Body of pancreas (tissue), 4 donors: ENCODE measurements around the gene MALT1. TPM values are rescaled to one million over a fixed set of nuclear protein-coding genes. Genes with fewer than 3 reads are reported as not detected.

Experiments used
- ATAC-seq: fragments of 150-250 bp; one replicate; pipeline ENCODE4 v1.9.1; 2016
- DNase-seq, 4 donors: peaks; one replicate each; pipeline ENCODE4 v3.0.0-alpha.2; 2019
- H3K27ac ChIP-seq, 4 donors: fragments of 200-600 bp; sonication (generic); 1 replicate in 3 of 4; 2 replicates in 1 of 4; pipeline versions ENCODE4 v1.5.1 to v1.6.1; 2016 to 2019; ENCODE audit warnings: mild to moderate bottlenecking in 1 of 4, mixed read lengths in 1 of 4, moderate library complexity in 1 of 4
- H3K27me3 ChIP-seq, 2 donors: fragments of 200-600 bp; sonication (generic); one replicate each; pipeline ENCODE4 v1.6.0; 2016; ENCODE audit warnings: mild to moderate bottlenecking in 1 of 2
- H3K36me3 ChIP-seq, 2 donors: fragments of 200-600 bp; sonication (generic); replicated peaks in 1 of 2; 2 replicates each; pipeline ENCODE4 v1.5.1; 2016; ENCODE audit warnings: low read depth in 2 of 2; ENCODE audit not compliant: insufficient read depth in 1 of 2
- H3K4me1 ChIP-seq: fragments of 200-600 bp; sonication (generic); one replicate; pipeline ENCODE4 v1.6.0; 2016
- H3K4me3 ChIP-seq, 2 donors: fragments of 200-600 bp; sonication (generic); 1 replicate in 1 of 2; 2 replicates in 1 of 2; pipeline ENCODE4 v1.5.1; 2016 to 2019
- H3K9me3 ChIP-seq, 3 donors: fragments of 200-600 bp; sonication (generic); 1 replicate in 2 of 3; 2 replicates in 1 of 3; pipeline ENCODE4 v1.5.1; 2016
- CTCF ChIP-seq, 7 experiments: fragments of 450-650 bp in 4 of 7; fragments of 200-600 bp in 3 of 7; sonication (generic) in 3 of 7; IDR thresholded peaks; one replicate each; pipeline ENCODE4 v1.5.1; 2016 to 2019; ENCODE audit warnings: antibody characterized with exemption in 7 of 7
- POLR2A ChIP-seq, 3 donors: fragments of 450-650 bp; IDR thresholded peaks; one replicate each; pipeline ENCODE4 v1.6.1; 2016; ENCODE audit warnings: antibody characterized with exemption in 3 of 3, mild to moderate bottlenecking in 2 of 3
- WGBS, 2 donors: methylation state at CpG; one replicate each; pipeline ENCODE4 v1.1.5; 2017; 5-methylcytosine and 5-hydroxymethylcytosine counted together
- intact Hi-C: fragments of 100-400 bp; cut with DNase I; formaldehyde crosslinking; loops from one replicate; pipeline ENCODE4 v1.15.1; 2023
- total RNA-seq, 2 donors: library from RNA; depleted of rRNA; stranded (reverse); fragments of >200 nt; gene quantifications; one replicate each; pipeline ENCODE4 v1.1.0, GENCODE V29; 2016

The MALT1 gene
- total RNA-seq, 2 donors from 2014 or later, result 9.6 to 14.5 TPM

GRCh38 chr18:58788971-58789875 is 118.0 kb downstream of the MALT1 start:
- H3K4me3 ChIP-seq, result no peak overlapping the region
- H3K4me1 ChIP-seq, result peaks cover 13% of the 10 kb centered on the region
- no peak for DNase-seq
- intact Hi-C loops, result no loop called here
- H3K27ac ChIP-seq, result peak overlapping the region in 3 of 4 donors; percentile 10 to 52 (median 52)
- H3K27me3 ChIP-seq, result no peaks in the 10 kb centered on the region
- ATAC-seq, result peak; percentile 39
- 41 to 49% methylated on average over 11 of the region's 11 CpGs for WGBS, 2 donors
- no peaks in the 10 kb centered on the region for H3K36me3 ChIP-seq
- H3K9me3 ChIP-seq, result no peaks in the 10 kb centered on the region
- TF ChIP-seq POLR2A (IDR thresholded peaks at IDR 0.05) (no peak), CTCF (IDR thresholded peaks at IDR 0.05) (no peak)

DNA sequence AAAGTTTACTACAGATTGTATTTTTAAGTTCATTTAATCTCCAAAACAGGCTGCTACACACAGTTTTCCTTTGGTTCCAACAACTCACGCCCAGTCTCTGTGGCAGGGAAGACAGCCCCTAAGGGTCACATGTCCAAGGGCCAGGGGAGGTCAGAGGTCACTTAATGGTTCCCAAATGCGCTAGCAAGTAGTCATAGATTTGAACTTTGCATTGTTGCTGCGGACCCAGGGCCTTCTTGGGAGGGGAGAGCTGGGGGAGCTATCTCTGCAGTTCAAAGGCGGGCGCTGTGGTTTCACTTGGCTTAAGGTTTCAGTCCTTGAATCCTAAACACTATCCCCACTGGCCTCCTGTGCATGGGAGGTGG is 118.6 kb downstream of the MALT1 start:
- peaks cover 7% of the 10 kb centered on the region for H3K4me1 ChIP-seq
- H3K36me3 ChIP-seq, result no peaks in the 10 kb centered on the region
- WGBS, 2 donors, result 81 to 93% methylated on average over 5 of the region's 5 CpGs
- no peaks in the 10 kb centered on the region for H3K27me3 ChIP-seq
- no peaks in the 10 kb centered on the region for H3K9me3 ChIP-seq
- TF ChIP-seq POLR2A (IDR thresholded peaks at IDR 0.05) (no peak), CTCF (IDR thresholded peaks at IDR 0.05) (no peak)
- intact Hi-C loops, result no loop called here
- DNase-seq (no peak), ATAC-seq (no peak)
- H3K4me3 ChIP-seq, result no peak overlapping the region
- peak overlapping the region in 2 of 4 donors; percentile 52 for H3K27ac ChIP-seq

DNA sequence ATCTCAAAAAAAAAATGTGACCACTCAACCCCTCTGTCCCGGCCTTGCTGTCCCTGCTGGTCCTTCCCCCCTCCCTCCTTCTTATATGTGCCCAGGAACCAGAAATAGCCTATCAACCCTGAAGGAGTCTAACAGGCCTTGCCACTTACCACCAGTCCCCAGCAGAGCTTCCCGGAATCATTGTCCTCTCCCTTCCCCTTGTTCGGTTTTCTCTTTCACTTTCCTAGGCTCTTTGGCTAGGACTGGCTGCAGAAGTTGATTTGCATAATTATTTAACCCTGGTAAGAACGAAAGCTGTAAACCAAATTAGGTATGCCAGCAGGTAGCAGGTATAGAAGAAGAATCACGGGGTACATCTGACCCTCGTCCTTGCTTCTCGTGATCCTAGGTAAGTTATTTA is 120.8 kb downstream of the MALT1 start:
- Histone ChIP-seq H3K4me1 (no peaks in the 10 kb centered on the region), H3K27ac (no peak overlapping the region), H3K4me3 (no peak overlapping the region), H3K27me3 (no peaks in the 10 kb centered on the region), H3K9me3 (no peaks in the 10 kb centered on the region), H3K36me3 (no peaks in the 10 kb centered on the region)
- DNase-seq (no peak), ATAC-seq (no peak)
- TF ChIP-seq CTCF (IDR thresholded peaks at IDR 0.05), result no peak
- no peak for TF ChIP-seq POLR2A (IDR thresholded peaks at IDR 0.05)
- intact Hi-C loops, result no loop called here
- 79 to 84% methylated on average over 7 of the region's 7 CpGs for WGBS, 2 donors

DNA sequence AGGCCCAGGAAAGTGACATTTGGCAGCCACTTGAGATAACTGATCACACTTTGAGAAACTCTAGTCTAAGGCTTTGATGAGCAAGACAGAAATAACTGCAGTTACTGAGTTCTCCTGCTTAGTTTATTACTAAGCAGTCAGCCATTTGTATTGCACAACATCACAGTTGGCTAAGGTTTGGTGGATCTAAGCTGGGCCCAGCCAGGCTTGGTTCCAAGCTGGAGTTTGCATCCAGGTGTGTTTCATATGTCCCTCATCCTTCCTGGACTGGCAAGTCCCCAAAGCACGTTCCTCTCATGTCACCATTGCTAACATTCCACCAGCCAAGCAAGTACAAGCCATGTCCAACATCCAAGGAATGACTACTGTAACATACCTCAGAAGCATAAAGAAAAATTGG is 122.1 kb downstream of the MALT1 start:
- no peaks in the 10 kb centered on the region for H3K36me3 ChIP-seq
- H3K27ac ChIP-seq, result no peak overlapping the region
- H3K27me3 ChIP-seq, result no peaks in the 10 kb centered on the region
- no peak overlapping the region for H3K4me3 ChIP-seq
- intact Hi-C loops, result no loop called here
- H3K4me1 ChIP-seq, result no peaks in the 10 kb centered on the region
- ATAC-seq (no peak), DNase-seq (no peak)
- 40 to 50% methylated on average over 1 of the region's 1 CpG for WGBS, 2 donors
- no peaks in the 10 kb centered on the region for H3K9me3 ChIP-seq
- TF ChIP-seq CTCF (IDR thresholded peaks at IDR 0.05) (no peak), POLR2A (IDR thresholded peaks at IDR 0.05) (no peak)

DNA sequence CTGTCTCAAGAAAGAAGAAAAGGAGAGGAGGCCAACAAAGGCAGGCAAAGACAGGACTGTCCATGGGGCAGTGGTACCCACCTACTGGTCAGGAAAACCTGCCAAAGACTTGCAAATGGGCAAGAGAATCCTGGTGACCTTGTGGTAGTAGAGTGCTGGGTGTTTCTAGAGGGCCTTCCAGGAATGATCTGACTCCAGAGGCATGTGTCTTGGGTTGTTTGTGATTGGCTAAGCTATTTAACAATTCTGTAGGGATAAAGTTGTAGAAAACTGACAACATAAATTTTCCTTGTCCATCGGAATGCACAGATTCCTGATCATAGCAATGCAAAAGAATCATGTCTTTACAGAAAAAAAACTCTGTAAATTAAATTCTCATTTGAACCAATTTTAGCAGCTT is 125.0 kb downstream of the MALT1 start:
- no peak for TF ChIP-seq POLR2A (IDR thresholded peaks at IDR 0.05)
- TF ChIP-seq CTCF (IDR thresholded peaks at IDR 0.05), result no peak
- H3K27me3 ChIP-seq, result no peaks in the 10 kb centered on the region
- no peaks in the 10 kb centered on the region for H3K4me1 ChIP-seq
- no peak overlapping the region for H3K27ac ChIP-seq
- intact Hi-C loops, result no loop called here
- ATAC-seq (no peak), DNase-seq (no peak)
- H3K9me3 ChIP-seq, result no peaks in the 10 kb centered on the region
- H3K36me3 ChIP-seq, result no peaks in the 10 kb centered on the region
- WGBS, 2 donors, result 69 to 87% methylated on average over 1 of the region's 1 CpG
- no peak overlapping the region for H3K4me3 ChIP-seq
